Measurements from ENCODE around the gene EYS.
"Not testable (repeated sequence)": the region's sequence is repeated elsewhere in the genome, so short reads cannot be mapped to it uniquely, and the experiment has no call there.

DNA sequence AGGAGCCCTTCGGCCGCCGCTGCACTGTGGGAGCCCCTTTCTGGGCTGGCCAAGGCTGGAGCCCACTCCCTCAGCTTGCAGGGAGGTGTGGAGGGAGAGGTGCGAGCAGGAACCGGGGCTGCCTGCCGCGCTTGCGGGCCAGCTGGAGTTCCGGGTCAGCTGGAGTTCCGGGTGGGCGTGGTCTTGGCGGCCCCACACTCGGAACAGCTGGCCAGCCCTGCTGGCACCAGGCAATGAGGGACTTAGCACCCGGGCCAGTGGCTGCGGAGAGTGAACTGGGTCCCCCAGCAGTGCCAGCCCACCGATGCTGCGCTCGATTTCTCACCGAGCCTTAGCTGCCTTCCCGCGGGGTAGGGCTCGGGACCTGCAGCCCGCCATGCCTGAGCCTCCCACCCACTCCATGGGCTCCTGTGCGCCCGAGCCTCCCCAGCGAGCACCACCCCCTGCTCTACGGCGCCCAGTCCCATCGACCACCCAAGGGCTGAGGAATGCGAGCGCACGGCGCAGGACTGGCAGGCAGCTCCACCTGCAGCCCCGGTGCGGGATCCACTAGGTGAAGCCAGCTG is 79.5 kb downstream of the EYS start:
- not testable (repeated sequence) for TF ChIP-seq EZH2phosphoT487 (IDR thresholded peaks at IDR 0.05; ENCODE audit: insufficient read depth, low read depth); EZH2 (IDR thresholded peaks at IDR 0.05; ENCODE audit: insufficient read depth, poor library complexity, severe bottlenecking)

All from GM23248 (cell line).